OCI-M2 (cell line): ENCODE results near the gene CD200R1L.
"Not testable (repeated sequence)": the region's sequence is repeated elsewhere in the genome, so short reads cannot be mapped to it uniquely, and the experiment has no call there.

Source experiments
- DNase-seq: peaks from one replicate; lab custom pipeline; 2025; ENCODE audit not compliant: unreplicated experiment; lab: John Stamatoyannopoulos, UW

Gene CD200R1L

GRCh38 chr3:112846764-112847163 lies at the start of gene CD200R1L:
Gene CD200R1L, minus strand, starts transcription at chr3:112846864. Its CDS starts 17,497 bp downstream, at chr3:112829367.
- no peak for DNase-seq

- no peak for DNase-seq
Observed at GRCh38 chr3:112894258-112894657, 47.6 kb upstream of the CD200R1L start.

GRCh38 chr3:112889357-112889756 lies 42.7 kb upstream of the CD200R1L start:
- no peak for DNase-seq

GRCh38 chr3:112888381-112889085 lies 41.9 kb upstream of the CD200R1L start:
- DNase-seq: no peak

GRCh38 chr3:112884678-112885290 lies 38.1 kb upstream of the CD200R1L start:
- no peak for DNase-seq

- DNase-seq: no peak
Observed at GRCh38 chr3:112881891-112882290, 35.2 kb upstream of the CD200R1L start.

GRCh38 chr3:112875561-112875960 lies 28.9 kb upstream of the CD200R1L start:
- no peak for DNase-seq

GRCh38 chr3:112874725-112875124 lies 28.1 kb upstream of the CD200R1L start:
- no peak for DNase-seq

GRCh38 chr3:112873632-112874031 lies 27.0 kb upstream of the CD200R1L start:
- no peak for DNase-seq

- DNase-seq: no peak
Observed at GRCh38 chr3:112871735-112872134, 25.1 kb upstream of the CD200R1L start.

GRCh38 chr3:112865757-112866156 lies 19.1 kb upstream of the CD200R1L start:
- no peak for DNase-seq

GRCh38 chr3:112860898-112861297 lies 14.2 kb upstream of the CD200R1L start:
- no peak for DNase-seq

GRCh38 chr3:112858410-112859069 lies 11.9 kb upstream of the CD200R1L start:
- DNase-seq: no peak

GRCh38 chr3:112857526-112857925 lies 10.9 kb upstream of the CD200R1L start:
- DNase-seq: no peak

- no peak for DNase-seq
Observed at GRCh38 chr3:112856537-112856936, 9.9 kb upstream of the CD200R1L start.

- no peak for DNase-seq
Observed at GRCh38 chr3:112855883-112856282, 9.2 kb upstream of the CD200R1L start.

- DNase-seq: not testable (repeated sequence)
Observed at GRCh38 chr3:112855074-112855473, 8.4 kb upstream of the CD200R1L start.

- DNase-seq: no peak
Observed at GRCh38 chr3:112848196-112848595, 1.5 kb upstream of the CD200R1L start.

GRCh38 chr3:112847692-112848091 lies 1.0 kb upstream of the CD200R1L start:
- no peak for DNase-seq

GRCh38 chr3:112845772-112846171 lies 892 bp downstream of the CD200R1L start:
- DNase-seq: no peak

GRCh38 chr3:112829046-112829445 lies 17.6 kb downstream of the CD200R1L start:
- DNase-seq: no peak
